ENCODE data around the gene ATMIN.

ATMIN gene

DNA sequence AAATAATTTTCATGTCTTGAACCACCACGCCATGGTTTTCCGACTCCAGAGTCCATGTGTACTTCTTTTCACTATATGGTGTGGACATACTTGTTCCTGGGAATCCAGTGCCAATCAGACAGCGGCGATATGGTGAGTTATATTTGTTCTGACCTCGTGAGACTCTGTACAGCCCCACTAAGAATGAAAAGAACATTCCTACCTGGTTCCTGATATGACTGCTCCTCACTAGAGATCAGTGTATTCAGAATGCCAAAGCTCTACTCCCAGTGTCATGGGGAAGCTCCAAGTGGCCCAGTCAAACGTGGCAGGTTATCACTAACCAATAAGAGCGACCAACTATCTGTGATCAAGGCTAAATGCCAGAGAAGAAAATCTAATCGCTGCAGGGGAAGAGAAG lies 35.3 kb downstream of the ATMIN start:
- no peak for DNase-seq (ENCODE audit: low spot score)

DNA sequence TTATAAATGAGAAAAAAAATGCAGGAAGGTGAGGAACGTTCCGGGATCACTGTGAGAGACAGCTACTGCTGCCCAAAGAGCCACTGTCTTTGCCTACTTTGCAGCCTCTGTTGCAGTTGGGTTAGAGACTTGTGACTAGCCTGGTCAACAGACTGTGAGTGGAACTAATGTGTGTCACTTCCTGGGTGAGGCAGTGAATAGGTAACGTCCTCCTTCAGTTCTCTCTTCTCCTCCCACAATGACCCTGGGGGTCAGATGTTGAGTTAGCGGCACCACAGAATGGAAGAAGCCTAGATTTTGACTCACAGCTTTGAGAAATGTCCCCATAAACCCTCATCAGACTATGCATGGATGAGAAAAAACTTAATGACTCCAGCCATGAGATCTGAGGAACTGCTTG lies 36.2 kb downstream of the ATMIN start:
- DNase-seq (ENCODE audit: low spot score): no peak

DNA sequence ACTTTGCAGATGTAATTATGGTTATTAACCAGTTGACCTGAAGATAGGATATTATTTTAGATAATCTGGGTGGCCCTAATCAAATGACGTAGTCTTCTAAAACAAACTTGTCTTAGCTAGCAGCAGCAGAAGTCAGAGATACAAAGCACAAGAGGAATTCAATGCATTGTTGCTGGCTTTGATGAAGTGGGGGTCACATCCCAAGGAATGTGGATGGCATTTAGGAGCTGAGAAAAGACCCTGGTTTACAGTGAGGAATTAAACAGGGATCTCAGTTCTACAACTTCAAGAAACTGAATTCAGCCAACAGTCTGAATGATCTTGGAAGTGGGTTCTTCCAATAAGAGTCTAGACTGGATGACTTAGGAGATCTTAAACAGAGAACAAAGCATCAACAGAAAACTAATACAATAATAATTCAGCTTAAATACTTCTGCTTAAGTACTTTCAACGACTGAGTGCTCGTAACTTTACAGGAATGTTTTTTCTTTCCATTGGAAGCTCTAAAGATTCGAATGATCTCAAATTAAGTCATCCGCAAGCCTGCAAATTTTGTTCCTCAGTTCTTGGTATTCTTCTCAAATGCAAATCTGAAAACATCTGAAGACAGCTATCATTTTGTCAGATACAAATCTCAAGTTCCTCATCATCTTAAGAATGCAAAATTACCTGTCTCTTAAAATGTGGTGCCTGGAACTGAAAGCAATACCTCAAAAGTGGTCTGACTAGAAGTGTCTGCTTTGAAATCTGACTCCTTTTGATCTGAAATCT lies 38.1 kb downstream of the ATMIN start:
- no peak for DNase-seq (ENCODE audit: low spot score)

DNA sequence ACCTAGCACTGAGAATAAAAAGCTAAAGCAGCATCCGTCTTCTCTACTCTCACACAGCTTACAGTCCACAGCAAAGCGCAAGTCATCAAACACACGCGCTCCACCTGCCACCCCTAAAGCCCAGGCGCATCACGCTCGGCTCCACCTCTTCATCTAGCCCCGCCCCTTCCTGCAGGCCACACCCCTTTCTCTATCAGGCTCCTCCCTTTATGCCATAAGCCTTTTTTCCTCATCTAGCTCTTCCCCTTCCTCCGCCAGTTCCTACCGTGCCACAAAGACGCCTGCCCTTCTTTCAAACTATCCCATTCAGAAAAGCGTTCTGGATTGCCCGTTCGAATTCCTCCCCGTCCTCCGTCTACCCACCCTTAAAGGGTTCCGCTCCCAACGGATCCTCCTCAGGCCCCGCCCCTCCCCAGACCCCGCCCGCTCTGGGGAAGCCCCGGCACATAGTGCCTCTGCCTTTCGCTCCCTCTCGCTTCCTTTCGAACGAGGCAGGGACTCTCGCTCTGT lies 41.0 kb downstream of the ATMIN start:
- peak; percentile 94 for DNase-seq (ENCODE audit: low spot score)

DNA sequence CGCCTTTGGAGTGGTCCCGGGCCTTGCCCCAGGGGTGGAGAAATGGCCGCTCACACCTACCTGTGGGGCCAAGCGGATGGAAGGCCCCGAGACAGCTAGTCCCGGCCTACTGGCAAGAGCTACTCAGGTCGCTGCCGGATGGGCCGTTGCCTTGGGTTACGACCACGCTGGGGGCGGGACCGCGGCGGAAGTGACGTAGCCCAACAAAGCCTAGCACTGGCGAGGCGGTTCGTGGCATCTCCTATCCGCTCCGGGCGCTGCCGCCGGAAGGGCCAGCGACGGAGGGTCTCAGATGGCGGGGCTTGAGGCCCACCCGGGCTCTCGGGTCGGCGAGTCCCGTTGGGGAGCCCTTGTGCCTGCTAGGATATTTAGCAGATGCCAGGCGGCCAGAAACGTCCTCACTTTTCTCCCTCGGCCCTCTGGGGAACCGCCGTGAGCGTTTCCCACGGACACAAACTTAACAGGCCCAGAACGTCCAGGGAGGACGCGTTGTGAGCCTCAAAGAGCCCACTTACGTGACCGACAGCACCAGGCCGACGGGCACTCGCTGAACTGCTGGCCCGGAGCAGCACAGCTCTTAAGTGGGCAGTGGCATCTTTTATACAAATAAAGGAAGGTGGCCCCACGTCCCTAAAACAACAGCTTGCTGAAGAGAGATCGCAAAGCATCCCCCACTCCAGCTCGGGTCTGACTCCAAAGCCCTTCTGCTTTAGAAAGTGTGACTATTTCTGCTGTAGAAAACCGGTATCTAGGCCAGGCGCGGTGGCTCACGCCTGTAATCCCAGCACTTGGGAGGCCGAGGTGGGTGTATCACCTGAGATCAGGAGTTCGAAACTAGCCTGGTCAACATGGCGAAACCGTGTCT lies 41.7 kb downstream of the ATMIN start, which contains the start of gene C16orf46:
C16orf46 (minus strand) TSS at position 163 of the 865 bp plus-strand sequence. CDS start 13,283 bp downstream, outside the sequence.
- DNase-seq (ENCODE audit: low spot score): peak; percentile 96

DNA sequence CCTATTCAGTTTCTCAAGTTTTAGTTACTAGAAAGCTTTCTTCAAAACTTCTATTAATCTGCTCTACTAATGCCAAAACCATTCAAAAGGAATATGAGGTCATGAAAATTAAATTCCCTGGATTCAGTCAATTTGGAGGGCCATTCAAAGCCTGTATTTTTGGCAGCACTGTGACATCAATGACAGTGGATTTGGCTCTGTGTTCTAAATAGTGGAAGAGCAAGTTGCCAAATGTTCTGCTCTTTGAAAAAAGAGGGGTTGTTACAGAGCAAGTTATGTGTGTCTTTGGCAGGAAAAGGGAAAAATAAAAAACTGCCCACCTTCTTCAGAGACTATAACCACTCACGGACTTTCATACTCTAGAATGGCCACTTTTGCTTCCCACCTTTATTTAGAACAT lies 44.6 kb downstream of the ATMIN start:
- DNase-seq (ENCODE audit: low spot score): no peak

DNA sequence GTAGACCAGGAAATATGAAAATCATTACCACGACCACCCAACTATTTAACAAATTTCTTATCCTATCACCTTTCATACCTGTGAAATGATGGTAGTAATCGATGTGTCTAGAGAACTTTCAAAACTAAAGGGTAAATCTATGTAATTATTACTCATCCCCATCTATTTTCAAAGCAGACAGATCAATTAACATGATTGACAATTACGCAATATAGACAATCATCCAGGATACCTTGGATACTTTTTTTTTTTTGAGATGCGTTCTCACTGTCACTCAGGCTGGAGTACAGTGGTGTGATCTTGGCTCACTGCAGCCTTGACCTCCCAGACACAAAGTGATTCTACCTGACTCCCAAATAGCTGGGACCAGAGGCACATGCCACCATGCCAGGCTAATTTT lies 45.4 kb downstream of the ATMIN start:
- no peak for DNase-seq (ENCODE audit: low spot score)

DNA sequence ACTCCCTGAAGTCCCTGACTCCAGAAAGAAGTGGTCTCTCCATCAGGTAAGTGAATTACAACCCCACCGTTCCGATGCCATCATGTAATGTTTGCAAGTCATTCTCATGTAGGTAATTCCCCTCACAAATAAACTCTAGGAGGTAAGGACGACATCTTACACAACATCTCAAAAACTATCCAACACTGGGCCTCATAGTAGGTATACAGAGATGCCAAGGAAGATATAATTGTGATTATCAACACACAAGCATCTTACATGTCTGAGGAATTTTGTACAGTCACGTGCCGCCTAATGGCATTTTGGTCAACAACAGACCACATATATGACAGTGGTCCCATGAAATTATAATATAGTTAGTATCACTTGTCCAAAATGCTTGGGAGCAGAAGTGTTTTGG lies 53.2 kb downstream of the ATMIN start:
- DNase-seq (ENCODE audit: low spot score): no peak

DNA sequence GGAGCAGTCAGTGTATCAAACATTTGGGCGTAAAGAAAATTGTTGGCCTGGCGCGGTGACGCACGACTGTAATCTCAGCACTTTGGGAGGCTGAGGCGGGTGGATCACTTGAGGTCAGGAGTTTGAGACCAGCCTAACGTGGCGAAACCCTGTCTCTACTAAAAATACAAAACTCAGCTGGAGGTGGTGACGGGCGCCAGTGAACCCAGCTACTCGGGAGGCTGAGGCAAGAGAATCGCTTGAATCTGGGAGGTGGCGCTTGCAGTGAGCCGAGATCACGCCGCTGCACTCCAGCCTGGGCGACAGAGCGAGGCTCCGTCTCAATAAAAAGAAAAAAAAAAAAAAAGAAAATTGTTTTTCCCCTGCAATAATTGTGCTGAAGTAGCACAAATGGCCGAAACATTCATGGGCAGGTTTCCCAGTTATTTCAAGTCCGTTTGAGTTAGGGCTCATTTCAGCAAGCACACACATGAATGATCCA lies 59.2 kb downstream of the ATMIN start:
- DNase-seq (ENCODE audit: low spot score): no peak

DNA sequence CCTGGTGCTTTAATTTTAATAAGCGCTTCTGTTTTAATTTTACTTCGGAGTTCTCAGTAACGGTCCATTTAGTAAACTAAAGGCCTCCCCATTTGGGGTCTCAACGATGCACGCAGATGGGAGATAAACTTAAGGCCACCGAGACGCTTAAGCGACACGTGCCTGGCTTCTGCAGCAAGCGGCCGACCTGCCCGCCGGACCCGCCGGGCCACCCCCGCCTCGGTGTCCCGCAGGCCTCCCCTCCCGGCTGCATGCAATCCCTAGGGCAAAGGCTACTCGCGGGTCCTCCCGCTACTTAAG lies 60.0 kb downstream of the ATMIN start:
- DNase-seq (ENCODE audit: low spot score): no peak

DNA sequence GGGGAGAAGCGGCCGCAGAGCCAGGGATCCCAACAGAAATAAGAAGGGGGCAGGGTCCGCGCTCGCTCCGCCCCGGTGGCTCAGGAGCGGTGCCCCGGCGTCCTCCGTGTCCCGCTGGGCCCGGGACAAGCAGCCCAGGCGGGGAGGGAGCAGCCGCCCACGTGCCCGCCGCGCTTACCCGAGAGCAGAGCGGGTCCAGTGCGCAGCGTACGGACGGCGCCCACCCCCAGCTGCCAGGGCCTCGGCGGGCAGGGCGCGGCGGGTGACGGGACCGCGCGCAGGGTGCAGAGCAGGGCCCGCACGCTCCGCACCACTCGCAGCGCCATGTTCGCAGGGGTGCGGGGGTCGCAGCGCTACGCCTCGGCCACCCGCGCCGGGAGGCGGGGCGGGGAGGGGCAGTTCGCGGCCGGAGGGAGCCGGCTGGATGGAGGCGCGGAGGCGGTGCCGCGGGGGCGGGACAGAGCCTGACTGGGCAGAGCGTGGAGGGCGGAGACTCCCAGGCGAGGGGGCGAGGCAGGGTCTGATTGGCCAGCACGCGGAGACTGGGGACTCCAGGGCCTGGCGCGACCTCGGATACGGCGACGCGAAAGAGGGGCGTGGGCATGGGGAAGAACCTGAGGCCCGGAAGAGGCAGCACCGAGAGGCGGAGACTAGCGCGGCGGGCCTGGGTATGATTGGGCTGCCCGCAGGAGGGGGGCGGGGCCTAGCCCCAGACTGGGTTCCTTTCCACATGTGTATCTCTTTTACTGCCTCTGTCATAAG lies 60.5 kb downstream of the ATMIN start, which contains the start of gene GCSH:
GCSH (minus strand) TSS at position 443 of the 762 bp plus-strand sequence; CDS start at position 326, 117 bp downstream.
- peak; percentile 95 for DNase-seq (ENCODE audit: low spot score)

DNA sequence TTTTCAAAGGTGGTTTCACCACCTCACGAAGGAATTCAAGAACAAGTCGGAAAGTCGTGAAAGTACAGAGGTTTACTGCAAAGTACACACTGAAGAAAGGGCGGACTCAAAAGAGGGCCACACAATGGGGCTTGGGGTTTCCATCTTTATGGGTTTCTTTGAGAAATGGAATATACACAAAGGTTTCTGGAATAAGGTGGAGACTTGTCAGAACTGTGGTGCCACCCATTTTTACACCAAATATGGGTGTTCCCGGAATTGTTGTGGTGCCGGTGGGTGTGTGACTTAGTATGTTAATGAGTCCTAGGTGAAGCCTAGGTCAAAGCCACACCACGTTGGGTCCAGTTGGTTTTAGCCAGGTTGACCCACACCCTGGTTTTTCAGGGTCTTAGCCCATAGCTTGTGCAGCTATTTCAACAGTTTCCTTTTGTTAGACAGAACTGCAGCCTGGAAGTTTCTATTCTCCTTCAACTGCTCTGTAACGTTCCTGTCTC lies 61.1 kb downstream of the ATMIN start:
- no peak for DNase-seq (ENCODE audit: low spot score)

All from hematopoietic multipotent progenitor cell treated with erythropoietin and hydrocortisone succinate and interleukin-3 and kit ligand, for 17 days (in vitro differentiated cells).